ENCODE measurements around the gene CORO6.
A peak's percentile ranks its signal among the peaks of the same experiment; 100 is the strongest.

CORO6 gene

DNA sequence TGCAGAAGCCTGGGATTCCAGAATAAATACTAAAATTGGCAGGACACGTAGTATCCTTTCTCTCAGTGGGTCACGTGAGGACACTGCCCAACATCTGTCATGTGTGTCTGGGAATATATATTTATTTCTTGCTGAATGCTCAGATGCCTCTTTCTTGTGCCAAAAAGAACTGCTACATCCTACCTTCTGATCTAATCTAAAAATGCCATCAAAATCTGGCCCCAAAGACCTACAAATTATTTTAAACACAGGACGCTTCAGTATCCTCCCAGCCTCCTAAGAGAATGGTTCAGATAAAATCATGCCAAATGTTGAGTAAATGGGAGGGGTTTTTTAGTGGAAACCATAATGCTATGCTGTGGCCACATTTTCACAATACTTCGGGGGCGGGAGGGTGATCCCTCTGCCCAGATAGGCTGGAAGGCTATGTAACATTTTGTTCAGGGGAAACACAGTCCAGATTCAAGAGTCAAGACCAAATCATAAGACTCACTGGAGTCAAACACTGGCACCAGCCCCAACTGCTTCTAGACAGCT is 22.9 kb upstream of the CORO6 start:
- H3K27ac ChIP-seq: 0 out of 2 replicates have a peak overlapping the region, but pooled peaks have one; percentile 27
- no peak overlapping the region for H3K4me3 ChIP-seq
- H3K9me3 ChIP-seq (ENCODE audit: low read depth, low read length): no peaks in the 10 kb centered on the region
- H3K9ac ChIP-seq (ENCODE audit: insufficient read length): no peak overlapping the region
- no peak for DNase-seq (ENCODE audit: low read depth, low spot score)
- TF ChIP-seq EZH2 (IDR thresholded peaks at IDR 0.05) (no peak), POLR2AphosphoS5 (IDR thresholded peaks at IDR 0.05; ENCODE audit: borderline replicate concordance, low read depth, low read length) (no peak), FOXP2 (optimal IDR thresholded peaks at IDR 0.05; ENCODE audit: control extremely low read depth, extremely low read length, insufficient read depth) (no peak)
- 0 out of 2 replicates have a peak, but pooled peaks cover 4% of the 10 kb centered on the region for H3K36me3 ChIP-seq (ENCODE audit: insufficient read depth, low read length)

- Histone ChIP-seq H3K9ac (ENCODE audit: insufficient read length) (no peak overlapping the region), H3K36me3 (ENCODE audit: insufficient read depth, low read length) (0 out of 2 replicates have a peak, but pooled peaks cover 4% of the 10 kb centered on the region), H3K27ac (no peak overlapping the region), H3K9me3 (ENCODE audit: low read depth, low read length) (no peaks in the 10 kb centered on the region), H3K4me3 (no peak overlapping the region)
- no peak for DNase-seq (ENCODE audit: low read depth, low spot score)
- TF ChIP-seq EZH2 (IDR thresholded peaks at IDR 0.05) (no peak), POLR2AphosphoS5 (IDR thresholded peaks at IDR 0.05; ENCODE audit: borderline replicate concordance, low read depth, low read length) (no peak), FOXP2 (optimal IDR thresholded peaks at IDR 0.05; ENCODE audit: control extremely low read depth, extremely low read length, insufficient read depth) (no peak)
Observed at GRCh38 chr17:29643817-29644160, 21.1 kb upstream of the CORO6 start.

DNA sequence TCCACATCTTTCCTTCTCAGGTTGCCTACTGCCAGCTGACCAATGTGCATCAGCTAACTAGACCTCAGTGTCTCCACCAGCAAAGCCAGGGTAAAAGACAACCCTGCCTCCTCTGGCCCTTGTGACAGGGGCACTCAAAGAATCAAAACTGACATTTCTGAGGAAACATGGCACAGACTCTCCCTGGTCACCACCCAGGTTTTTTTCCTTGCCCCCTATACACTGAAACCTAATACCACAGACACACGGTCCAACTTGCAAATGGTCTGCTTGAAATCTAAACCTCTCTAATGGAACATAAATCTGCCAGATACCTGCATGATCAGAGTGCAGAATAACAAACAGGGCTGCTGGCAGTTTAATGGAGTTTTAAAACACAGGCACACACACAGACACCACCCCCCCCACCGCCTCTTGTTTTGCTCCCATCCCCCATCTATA is 19.5 kb upstream of the CORO6 start:
- H3K4me3 ChIP-seq: no peak overlapping the region
- no peak for DNase-seq (ENCODE audit: low read depth, low spot score)

DNA sequence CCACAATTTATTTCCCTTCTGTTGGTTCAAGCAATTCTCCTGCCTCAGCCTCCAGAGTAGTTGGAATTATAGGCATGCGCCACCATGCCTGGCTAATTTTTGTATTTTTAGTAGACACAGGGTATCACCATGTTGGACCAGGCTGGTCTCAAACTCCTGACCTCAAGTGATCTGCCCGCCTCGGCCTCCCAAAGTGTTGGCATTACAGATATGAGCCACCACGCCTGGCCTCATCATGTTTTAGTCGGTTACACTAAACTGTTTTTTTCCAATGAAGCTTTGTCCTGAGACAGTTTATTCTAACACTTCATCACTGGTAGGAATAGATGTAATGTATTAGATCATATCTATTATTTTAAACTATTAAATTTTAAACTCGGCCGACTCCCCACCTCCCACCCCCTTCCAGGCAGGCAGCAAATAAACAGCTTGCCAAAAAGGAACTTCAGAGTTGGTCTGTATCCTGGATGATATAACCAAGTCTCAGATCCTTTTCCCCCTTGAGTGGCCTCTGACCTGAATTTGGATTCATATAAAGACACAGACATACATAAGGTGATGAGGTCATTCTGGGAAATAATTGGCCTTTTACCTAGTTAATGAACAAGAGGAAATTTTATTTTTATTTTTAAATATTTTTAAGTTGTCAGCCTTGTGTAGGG is 18.4 kb upstream of the CORO6 start:
- Histone ChIP-seq H3K9ac (ENCODE audit: insufficient read length) (no peak overlapping the region), H3K9me3 (ENCODE audit: low read depth, low read length) (no peaks in the 10 kb centered on the region), H3K36me3 (ENCODE audit: insufficient read depth, low read length) (peaks cover 11% of the 10 kb centered on the region; the same call in 1 of the 2 replicates), H3K27ac (peak overlapping the region; percentile 35; the same call in 1 of the 2 replicates), H3K4me3 (no peak overlapping the region)
- TF ChIP-seq POLR2AphosphoS5 (IDR thresholded peaks at IDR 0.05; ENCODE audit: borderline replicate concordance, low read depth, low read length): no peak
- no peak for TF ChIP-seq EZH2 (IDR thresholded peaks at IDR 0.05)
- DNase-seq (ENCODE audit: low read depth, low spot score): no peak

More for the DNA sequence above, 19.5 kb upstream of the CORO6 start:
- Histone ChIP-seq H3K9me3 (ENCODE audit: low read depth, low read length) (no peaks in the 10 kb centered on the region), H3K36me3 (ENCODE audit: insufficient read depth, low read length) (0 out of 2 replicates have a peak, but pooled peaks cover 4% of the 10 kb centered on the region), H3K27ac (no peak overlapping the region), H3K9ac (ENCODE audit: insufficient read length) (no peak overlapping the region)
- no peak for TF ChIP-seq POLR2AphosphoS5 (IDR thresholded peaks at IDR 0.05; ENCODE audit: borderline replicate concordance, low read depth, low read length)
- no peak for TF ChIP-seq EZH2 (IDR thresholded peaks at IDR 0.05)
- TF ChIP-seq FOXP2 (optimal IDR thresholded peaks at IDR 0.05; ENCODE audit: control extremely low read depth, extremely low read length, insufficient read depth): no peak

DNA sequence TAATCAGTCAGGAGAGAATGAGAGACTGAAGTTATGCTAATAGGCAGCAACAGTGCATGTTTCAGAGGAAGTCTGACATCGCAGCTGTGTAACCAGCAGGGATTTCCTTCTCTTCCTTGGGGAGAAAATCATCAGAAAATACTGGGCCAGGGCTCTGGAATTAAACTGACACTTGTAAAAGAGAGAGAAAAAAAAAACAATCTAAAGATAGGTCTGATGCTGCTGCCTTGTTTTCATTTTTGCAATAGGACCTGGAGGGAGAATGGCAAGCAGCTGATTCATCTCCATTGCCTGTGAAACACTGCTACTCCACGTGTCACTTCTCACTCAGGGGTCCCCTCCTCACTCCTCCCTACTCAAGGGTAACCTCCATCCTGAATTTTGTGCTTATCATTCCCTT is 17.7 kb upstream of the CORO6 start:
- Histone ChIP-seq H3K9ac (ENCODE audit: insufficient read length) (no peak overlapping the region), H3K36me3 (ENCODE audit: insufficient read depth, low read length) (peaks cover 12% of the 10 kb centered on the region; the same call in 1 of the 2 replicates), H3K4me3 (no peak overlapping the region), H3K9me3 (ENCODE audit: low read depth, low read length) (no peaks in the 10 kb centered on the region), H3K27ac (peak overlapping the region; percentile 35; the same call in 1 of the 2 replicates)
- TF ChIP-seq POLR2AphosphoS5 (IDR thresholded peaks at IDR 0.05; ENCODE audit: borderline replicate concordance, low read depth, low read length): no peak
- TF ChIP-seq FOXP2 (optimal IDR thresholded peaks at IDR 0.05; ENCODE audit: control extremely low read depth, extremely low read length, insufficient read depth): no peak
- TF ChIP-seq EZH2 (IDR thresholded peaks at IDR 0.05): no peak
- no peak for DNase-seq (ENCODE audit: low read depth, low spot score)

GRCh38 chr17:29633886-29634285 is 11.2 kb upstream of the CORO6 start:
- H3K36me3 ChIP-seq (ENCODE audit: insufficient read depth, low read length): peaks cover 20% of the 10 kb centered on the region; the same call in 1 of the 2 replicates
- DNase-seq (ENCODE audit: low read depth, low spot score): no peak
- TF ChIP-seq FOXP2 (optimal IDR thresholded peaks at IDR 0.05; ENCODE audit: control extremely low read depth, extremely low read length, insufficient read depth) (no peak), EZH2 (IDR thresholded peaks at IDR 0.05) (no peak), POLR2AphosphoS5 (IDR thresholded peaks at IDR 0.05; ENCODE audit: borderline replicate concordance, low read depth, low read length) (no peak)
- no peak overlapping the region for H3K27ac ChIP-seq
- no peak overlapping the region for H3K9ac ChIP-seq (ENCODE audit: insufficient read length)
- H3K9me3 ChIP-seq (ENCODE audit: low read depth, low read length): no peaks in the 10 kb centered on the region
- H3K4me3 ChIP-seq: no peak overlapping the region

DNA sequence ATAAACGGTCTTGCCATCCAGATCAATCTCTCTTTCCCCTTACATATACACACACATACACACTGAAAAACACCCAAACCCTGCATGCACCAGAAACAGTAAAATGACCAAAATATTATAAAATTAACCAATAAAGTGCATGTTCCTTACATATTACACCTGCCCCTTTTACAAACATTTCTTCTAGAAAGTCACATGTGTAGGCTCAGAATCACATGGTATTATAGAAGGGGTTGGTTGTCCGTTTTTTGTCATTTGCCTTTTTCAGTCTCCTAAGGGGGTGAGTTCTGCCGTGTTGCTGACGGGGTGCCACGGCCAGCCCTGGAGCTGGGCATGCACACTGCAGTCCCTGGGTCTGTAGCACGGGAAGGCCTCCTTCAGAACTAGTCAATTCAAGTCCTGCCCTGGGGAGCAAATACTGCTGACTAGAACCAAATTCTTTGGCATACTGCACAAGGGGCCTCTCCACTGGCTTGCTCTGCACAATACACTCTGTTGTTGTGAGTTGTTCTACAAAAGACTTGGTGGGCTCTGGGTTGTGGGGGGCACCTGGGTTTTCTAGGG is 8.0 kb upstream of the CORO6 start:
- H3K4me3 ChIP-seq: no peak overlapping the region
- H3K27ac ChIP-seq: no peak overlapping the region
- no peaks in the 10 kb centered on the region for H3K9me3 ChIP-seq (ENCODE audit: low read depth, low read length)
- H3K9ac ChIP-seq (ENCODE audit: insufficient read length): no peak overlapping the region
- TF ChIP-seq FOXP2 (optimal IDR thresholded peaks at IDR 0.05; ENCODE audit: control extremely low read depth, extremely low read length, insufficient read depth): no peak
- no peak for TF ChIP-seq POLR2AphosphoS5 (IDR thresholded peaks at IDR 0.05; ENCODE audit: borderline replicate concordance, low read depth, low read length)
- TF ChIP-seq EZH2 (IDR thresholded peaks at IDR 0.05): no peak
- H3K36me3 ChIP-seq (ENCODE audit: insufficient read depth, low read length): peaks cover 11% of the 10 kb centered on the region; the same call in 1 of the 2 replicates
- DNase-seq (ENCODE audit: low read depth, low spot score): no peak

- no peak for DNase-seq (ENCODE audit: low read depth, low spot score)
- no peak for TF ChIP-seq POLR2AphosphoS5 (IDR thresholded peaks at IDR 0.05; ENCODE audit: borderline replicate concordance, low read depth, low read length)
- TF ChIP-seq EZH2 (IDR thresholded peaks at IDR 0.05): no peak
- no peak for TF ChIP-seq FOXP2 (optimal IDR thresholded peaks at IDR 0.05; ENCODE audit: control extremely low read depth, extremely low read length, insufficient read depth)
- no peak overlapping the region for H3K27ac ChIP-seq
Observed at GRCh38 chr17:29629839-29630238, 7.1 kb upstream of the CORO6 start.

More at GRCh38 chr17:29629839-29630238, 7.1 kb upstream of the CORO6 start:
- H3K4me3 ChIP-seq: no peak overlapping the region
- peaks cover 11% of the 10 kb centered on the region; the same call in 1 of the 2 replicates for H3K36me3 ChIP-seq (ENCODE audit: insufficient read depth, low read length)
- H3K9me3 ChIP-seq (ENCODE audit: low read depth, low read length): no peaks in the 10 kb centered on the region
- H3K9ac ChIP-seq (ENCODE audit: insufficient read length): no peak overlapping the region
